Endodermal cell (in vitro differentiated cells): ENCODE data around the gene TNMD. TPM values are rescaled to one million over a fixed set of nuclear protein-coding genes. Genes with fewer than 3 reads are reported as not detected.
A peak's percentile ranks its signal among the peaks of the same experiment; 100 is the strongest.

Experiments
- DNase-seq: peaks from one replicate; pipeline ENCODE4 v3.0.0-alpha.2; 2017
- H3K27ac ChIP-seq: 2 replicates; pipeline ENCODE4 v1.5.1; 2013; ENCODE audit warnings: mild to moderate bottlenecking, low read depth, low read length, moderate library complexity
- H3K27me3 ChIP-seq: 2 replicates; pipeline ENCODE4 v1.6.1; 2013; ENCODE audit warnings: mild to moderate bottlenecking, low read length, moderate library complexity; ENCODE audit not compliant: insufficient read depth, control insufficient read depth, poor library complexity, severe bottlenecking
- H3K36me3 ChIP-seq: 2 replicates; pipeline ENCODE4 v1.7.0; 2013; ENCODE audit warnings: mild to moderate bottlenecking, low read length, moderate library complexity; ENCODE audit not compliant: control insufficient read depth, insufficient read depth
- H3K4me1 ChIP-seq: one replicate; pipeline ENCODE4 v1.7.0; 2013; ENCODE audit warnings: low read length; ENCODE audit not compliant: control insufficient read depth, insufficient read depth
- H3K4me3 ChIP-seq: 2 replicates; pipeline ENCODE4 v1.5.1; 2013; ENCODE audit warnings: mild to moderate bottlenecking, low read length, moderate library complexity
- H3K9ac ChIP-seq: 2 replicates; pipeline ENCODE4 v1.6.1; 2013; ENCODE audit warnings: mild to moderate bottlenecking, low read length, moderate library complexity; ENCODE audit not compliant: poor library complexity, severe bottlenecking; ENCODE audit errors: extremely low read depth
- H3K9me3 ChIP-seq: 2 replicates; pipeline ENCODE4 v1.6.1; 2013; ENCODE audit warnings: mild to moderate bottlenecking, low read length, moderate library complexity; ENCODE audit not compliant: control insufficient read depth
- H3K27ac Mint-ChIP-seq: 2 replicates; pipeline ENCODE4 v1.8.0; 2020; ENCODE audit warnings: mixed read lengths
- H3K27me3 Mint-ChIP-seq: 2 replicates; pipeline ENCODE4 v1.8.0; 2021; ENCODE audit warnings: mild to moderate bottlenecking, mixed read lengths; ENCODE audit not compliant: insufficient read depth
- H3K36me3 Mint-ChIP-seq: 2 replicates; pipeline ENCODE4 v1.8.0; 2020; ENCODE audit warnings: low read depth, mixed read lengths
- H3K4me1 Mint-ChIP-seq: 2 replicates; pipeline ENCODE4 v1.8.0; 2020; ENCODE audit warnings: mixed read lengths
- H3K4me3 Mint-ChIP-seq: 2 replicates; pipeline ENCODE4 v1.8.0; 2020; ENCODE audit warnings: mild to moderate bottlenecking, moderate library complexity, mixed read lengths
- H3K9me3 Mint-ChIP-seq: 2 replicates; pipeline ENCODE4 v1.8.0; 2020; ENCODE audit warnings: mild to moderate bottlenecking, mixed read lengths
- CTCF ChIP-seq: fragments of 200-600 bp; sonication (generic); conservative IDR thresholded peaks from 2 replicates; pipeline ENCODE4 v1.5.0; 2021; ENCODE audit warnings: antibody characterized with exemption, mild to moderate bottlenecking
- WGBS, 2 experiments: methylation state at CpG; one replicate each; pipeline versions ENCODE4 v1.1.5 to v1.1.7; 2013; ENCODE audit warnings: missing lambda C conversion rate in 2 of 2, mixed read lengths in 1 of 2; ENCODE audit not compliant: insufficient coverage in 1 of 2, insufficient read length in 1 of 2; 5-methylcytosine and 5-hydroxymethylcytosine counted together
- total RNA-seq, 2 donors: library from RNA; stranded (reverse); fragmentation: NEBNext Ultra II Directional in 1 of 2; extraction: Animal tissue kit (Norgen Biotek cat#: 25700) in 1 of 2; gene quantifications; 2 replicates in 1 of 2; 3 replicates in 1 of 2; pipeline ENCODE4 v1.2.1, GENCODE V29; 2021

TNMD gene
- total RNA-seq, 2 donors from 2014 or later: 0.33 to 5.0 TPM

- Mint-ChIP-seq H3K9me3 (peaks cover 5% of the 10 kb centered on the region), H3K4me3 (no peak overlapping the region), H3K27me3 (peaks cover 5% of the 10 kb centered on the region), H3K36me3 (no peaks in the 10 kb centered on the region), H3K4me1 (peaks cover 16% of the 10 kb centered on the region), H3K27ac (no peak overlapping the region)
- Histone ChIP-seq H3K9me3 (no peaks in the 10 kb centered on the region), H3K27ac (no peak overlapping the region), H3K4me1 (no peaks in the 10 kb centered on the region), H3K27me3 (no peaks in the 10 kb centered on the region), H3K9ac (no peak overlapping the region), H3K36me3 (no peaks in the 10 kb centered on the region), H3K4me3 (no peak overlapping the region)
- no peak for TF ChIP-seq CTCF
- no peak for DNase-seq
- WGBS, 2 experiments: 71% methylated on average over 1 of the region's 1 CpG; no CpG with 5 or more reads in 1 of the 2 experiments
Measured at GRCh38 chrX:100647095-100647494, 62.4 kb downstream of the TNMD start.

DNA sequence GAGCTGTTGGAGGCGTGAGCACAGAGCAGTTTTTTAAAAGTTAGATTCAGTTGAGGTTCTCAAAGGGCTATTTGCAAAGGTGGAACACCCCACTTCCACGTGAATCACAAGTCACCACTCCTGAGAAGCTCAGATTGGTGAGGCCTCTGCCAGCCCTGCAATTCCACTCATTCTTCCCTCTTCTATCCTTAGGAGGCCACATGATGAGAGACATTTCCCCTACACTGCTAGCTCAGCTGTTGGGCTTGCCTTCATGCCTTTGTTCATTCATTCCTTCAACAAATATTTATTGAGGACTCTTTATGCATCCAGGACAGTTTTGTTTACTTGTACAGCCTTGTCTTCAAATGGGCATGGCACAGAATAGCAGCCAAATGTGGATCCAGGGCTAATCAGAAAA, 63.0 kb downstream of the TNMD start:
- no peaks in the 10 kb centered on the region for H3K36me3 ChIP-seq
- H3K9me3 ChIP-seq: no peaks in the 10 kb centered on the region
- Mint-ChIP-seq H3K4me1 (peaks cover 16% of the 10 kb centered on the region), H3K27ac (peak overlapping the region; percentile 30), H3K4me3 (no peak overlapping the region), H3K27me3 (peaks cover 5% of the 10 kb centered on the region), H3K36me3 (no peaks in the 10 kb centered on the region), H3K9me3 (peaks cover 2% of the 10 kb centered on the region)
- no peak overlapping the region for H3K27ac ChIP-seq
- H3K27me3 ChIP-seq: no peaks in the 10 kb centered on the region
- no peak overlapping the region for H3K9ac ChIP-seq
- no peaks in the 10 kb centered on the region for H3K4me1 ChIP-seq
- no peak for DNase-seq
- 77% methylated on average over 2 of the region's 2 CpGs; no CpG with 5 or more reads in 1 of the 2 experiments for WGBS, 2 experiments
- TF ChIP-seq CTCF: no peak
- no peak overlapping the region for H3K4me3 ChIP-seq

- H3K27me3 Mint-ChIP-seq: peaks cover 5% of the 10 kb centered on the region
- H3K4me1 ChIP-seq: no peaks in the 10 kb centered on the region
- peaks cover 2% of the 10 kb centered on the region for H3K9me3 Mint-ChIP-seq
- no peaks in the 10 kb centered on the region for H3K36me3 Mint-ChIP-seq
- peak overlapping the region; percentile 79 for H3K27ac Mint-ChIP-seq
- TF ChIP-seq CTCF: no peak
- H3K9ac ChIP-seq: no peak overlapping the region
- H3K27ac ChIP-seq: no peak overlapping the region
- no peak overlapping the region for H3K4me3 ChIP-seq
- peaks cover 16% of the 10 kb centered on the region for H3K4me1 Mint-ChIP-seq
- H3K4me3 Mint-ChIP-seq: peak overlapping the region; percentile 4
- H3K27me3 ChIP-seq: no peaks in the 10 kb centered on the region
- no peaks in the 10 kb centered on the region for H3K9me3 ChIP-seq
- DNase-seq: peak; percentile 55
- no peaks in the 10 kb centered on the region for H3K36me3 ChIP-seq
- 57 to 62% methylated on average over 1 to 3 of the region's 8 CpGs for WGBS, 2 experiments
Measured at GRCh38 chrX:100648458-100649417, 64.0 kb downstream of the TNMD start.

Other genes starting within 250 kb of the TNMD start
- gene PCDH19, start 174.7 kb upstream of the TNMD start, total RNA-seq: 1 to 10 TPM in 1 of 2 donors, under 1 TPM in 1; 0.20 to 1.5 TPM
- 10 to 100 TPM; 60.4 to 77.7 TPM for gene TSPAN6, start 51.9 kb downstream of the TNMD start, total RNA-seq
- gene SRPX2, start 59.3 kb downstream of the TNMD start, total RNA-seq: under 1 TPM in 1 of 2 donors, not detected in 1; 0.44 TPM
- gene SYTL4, start 147.2 kb downstream of the TNMD start, total RNA-seq: under 1 TPM in 1 of 2 donors, not detected in 1; 0.24 TPM
- gene CSTF2, start 235.5 kb downstream of the TNMD start, total RNA-seq: 10 to 100 TPM; 27.4 to 28.3 TPM